Spleen (tissue), 11 donors: ENCODE measurements around the gene VANGL2. TPM values are rescaled to one million over a fixed set of nuclear protein-coding genes. Genes with fewer than 3 reads are reported as not detected.

ENCODE experiments used
- DNase-seq: peaks from one replicate; pipeline ENCODE4 v3.0.0-alpha.2; 2020
- H3K27ac ChIP-seq, 8 donors: fragments of 200-600 bp; sonication (generic) in 7 of 8; 1 replicate in 4 of 8; 2 replicates in 4 of 8; pipeline versions ENCODE4 v1.5.0 to v1.8.0; 2016 to 2021; ENCODE audit warnings: inconsistent platforms in 4 of 8, mild to moderate bottlenecking in 4 of 8, moderate library complexity in 1 of 8
- H3K27me3 ChIP-seq, 7 donors: fragments of 200-600 bp; sonication (generic) in 6 of 7; replicated peaks in 1 of 7; 1 replicate in 4 of 7; 2 replicates in 3 of 7; pipeline versions ENCODE4 v1.5.0 to v1.8.0; 2016 to 2021; ENCODE audit warnings: inconsistent platforms in 3 of 7, mild to moderate bottlenecking in 1 of 7
- H3K36me3 ChIP-seq, 6 donors: fragments of 200-600 bp; sonication (generic) in 5 of 6; 1 replicate in 4 of 6; 2 replicates in 2 of 6; pipeline versions ENCODE4 v1.5.0 to v1.8.0; 2016 to 2021; ENCODE audit warnings: inconsistent platforms in 2 of 6
- H3K4me1 ChIP-seq, 6 donors: fragments of 200-600 bp; sonication (generic) in 5 of 6; 1 replicate in 3 of 6; 2 replicates in 3 of 6; pipeline versions ENCODE4 v1.5.0 to v1.8.0; 2016 to 2021; ENCODE audit warnings: inconsistent platforms in 3 of 6
- H3K4me3 ChIP-seq, 8 donors: fragments of 200-600 bp; sonication (generic) in 7 of 8; 1 replicate in 4 of 8; 2 replicates in 4 of 8; pipeline versions ENCODE4 v1.5.0 to v1.8.0; 2016 to 2021; ENCODE audit warnings: inconsistent platforms in 4 of 8, mild to moderate bottlenecking in 4 of 8, moderate library complexity in 2 of 8
- H3K9me3 ChIP-seq, 8 donors: fragments of 200-600 bp; sonication (generic) in 7 of 8; 1 replicate in 4 of 8; 2 replicates in 4 of 8; pipeline versions ENCODE4 v1.5.0 to v1.8.0; 2016 to 2021; ENCODE audit warnings: inconsistent platforms in 4 of 8
- CTCF ChIP-seq, 11 experiments: fragments of 200-600 bp in 7 of 11; fragments of 450-650 bp in 4 of 11; sonication (generic) in 4 of 11; IDR thresholded peaks in 8 of 11; conservative IDR thresholded peaks in 3 of 11; 1 replicate in 7 of 11; 2 replicates in 4 of 11; pipeline versions ENCODE4 v1.4.0 to v1.8.0; 2016 to 2021; ENCODE audit warnings: antibody characterized with exemption in 11 of 11, inconsistent platforms in 4 of 11, mild to moderate bottlenecking in 1 of 11
- POLR2A ChIP-seq, 3 donors: fragments of 450-650 bp; IDR thresholded peaks; one replicate each; pipeline ENCODE4 v1.5.1; 2017; ENCODE audit warnings: antibody characterized with exemption in 3 of 3, mild to moderate bottlenecking in 1 of 3
- POLR2AphosphoS5 ChIP-seq, 3 donors: sonication (generic); formaldehyde crosslinking; IDR thresholded peaks; one replicate each; pipeline ENCODE4 v1.5.1; 2017; ENCODE audit warnings: antibody characterized with exemption in 3 of 3
- WGBS, 5 donors: extraction: QIAGEN DNeasy Blood & Tissue Kit in 3 of 5; methylation state at CpG; one replicate each; pipeline versions ENCODE4 v1.1.5 to v1.1.7; 2013 to 2018; 5-methylcytosine and 5-hydroxymethylcytosine counted together
- intact Hi-C: fragments of 100-400 bp; cut with DNase I; formaldehyde crosslinking; loops from one replicate; pipeline ENCODE4 v1.15.0; 2023; ENCODE audit warnings: low total_unique reads
- polyA plus RNA-seq, 3 donors: library from polyadenylated mRNA; stranded (reverse); fragments of 200-250 nt; gene quantifications; one replicate each; pipeline ENCODE4 v1.2.1, GENCODE V29; 2013
- small RNA-seq, 4 donors: library from RNA; depleted of rRNA; stranded (forward); fragments of <200 nt; gene quantifications; one replicate each; pipeline ENCODE3, GENCODE V24; 2016
- total RNA-seq, 7 donors: library from RNA; depleted of rRNA in 3 of 7; stranded (reverse); fragments of >200 nt in 3 of 7; fragmentation: NEBNext Ultra II Directional in 4 of 7; extraction: Animal tissue kit (Norgen Biotek cat#: 25700) in 4 of 7; gene quantifications; one replicate each; pipeline versions ENCODE4 v1.1.0 to v1.2.1, GENCODE V29; 2016 to 2021
- donor health status: healthy with polysubstance abuse.
- donor health status: DM: no; HTN: no; CAD: no; lungs with moderate emphysema.
- donor health status: DM: no; HTN: no; CAD: no.
- donor health status: Bipolar disorder and iron deficiency.
- donor health status: healthy.
- donor health status: DM: no; HTN: no; CAD: no.
- donor health status: DM: yes; HTN: yes; CAD: no.

The VANGL2 gene
- total and polyA plus RNA-seq, 10 donors: 0.65 to 7.7 (median 2.0) TPM

- 62 to 76% (median 64%) methylated on average over 1 of the region's 1 CpG for WGBS, 5 donors
- no peaks in the 10 kb centered on the region for H3K36me3 ChIP-seq
- no peak for DNase-seq
- no peaks in the 10 kb centered on the region for H3K27me3 ChIP-seq
- H3K4me1 ChIP-seq: peaks cover 0 to 33% (median 7%) of the 10 kb centered on the region in 6 donors
- TF ChIP-seq CTCF (IDR thresholded peaks at IDR 0.05 in 8 of 11, conservative IDR thresholded peaks at IDR 0.05 in 3 of 11) (no peak), POLR2A (IDR thresholded peaks at IDR 0.05) (no peak), POLR2AphosphoS5 (IDR thresholded peaks at IDR 0.05) (no peak)
- intact Hi-C loops: no loop called here
- no peaks in the 10 kb centered on the region for H3K9me3 ChIP-seq
- no peak overlapping the region for H3K4me3 ChIP-seq
- H3K27ac ChIP-seq: peak overlapping the region; percentile 9 to 72 (median 62)
These were observed 74.3 kb downstream of the VANGL2 start for GRCh38 chr1:160474392-160475242.

Small RNA genes within 50 kb of the gene (small RNA-seq; reads per million reads assigned to genes)
- gene RNU4-42P: 0 to 0.62 (median 0.10) reads per million in 4 donors

Other genes with a start within 250 kb of the VANGL2 start
- gene ATP1A4, start 249.0 kb upstream of the VANGL2 start, total RNA-seq: 1 to 10 TPM in 2 of 7 donors, under 1 TPM in 3, not detected in 2; 0.70 to 2.9 (median 0.97) TPM
- 1 to 10 TPM in 1 of 3 donors, under 1 TPM in 2; 0.85 to 2.3 (median 0.93) TPM for gene ATP1A4, start 249.0 kb upstream of the VANGL2 start, polyA plus RNA-seq
- 1 to 10 TPM in 1 of 7 donors, under 1 TPM in 3, not detected in 3; 0.37 to 1.1 (median 0.91) TPM for gene CASQ1, start 210.0 kb upstream of the VANGL2 start, total RNA-seq
- gene CASQ1, start 210.0 kb upstream of the VANGL2 start, polyA plus RNA-seq: 1 to 10 TPM in 2 of 3 donors, under 1 TPM in 1; 0.45 to 1.5 (median 1.5) TPM
- gene PEA15, start 195.2 kb upstream of the VANGL2 start, total RNA-seq: 100 to 1,000 TPM in 4 of 7 donors, 10 to 100 TPM in 3; 73.4 to 158 (median 126) TPM
- 100 to 1,000 TPM in 1 of 3 donors, 10 to 100 TPM in 2; 80.1 to 167 (median 86.8) TPM for gene PEA15, start 195.2 kb upstream of the VANGL2 start, polyA plus RNA-seq
- gene DCAF8, start 138.0 kb upstream of the VANGL2 start, total RNA-seq: 100 to 1,000 TPM; 146 to 210 (median 157) TPM
- gene DCAF8, start 138.0 kb upstream of the VANGL2 start, polyA plus RNA-seq: 10 to 100 TPM; 59.4 to 92.9 (median 83.4) TPM
- 10 to 100 TPM; 47.1 to 63.8 (median 51.9) TPM for gene PEX19, start 115.4 kb upstream of the VANGL2 start, total RNA-seq
- 10 to 100 TPM; 11.2 to 18.2 (median 15.0) TPM for gene PEX19, start 115.4 kb upstream of the VANGL2 start, polyA plus RNA-seq
- 100 to 1,000 TPM; 112 to 181 (median 136) TPM for gene COPA, start 57.3 kb upstream of the VANGL2 start, total RNA-seq
- gene COPA, start 57.3 kb upstream of the VANGL2 start, polyA plus RNA-seq: 10 to 100 TPM; 41.3 to 51.3 (median 42.1) TPM
- gene NCSTN, start 57.2 kb upstream of the VANGL2 start, total RNA-seq: 100 to 1,000 TPM in 2 of 7 donors, 10 to 100 TPM in 5; 72.4 to 109 (median 89.7) TPM
- gene NCSTN, start 57.2 kb upstream of the VANGL2 start, polyA plus RNA-seq: 10 to 100 TPM; 36.2 to 41.8 (median 39.8) TPM
- gene NHLH1, start 33.5 kb upstream of the VANGL2 start, total RNA-seq: under 1 TPM in 6 of 7 donors, not detected in 1; 0.23 to 0.56 (median 0.33) TPM
- under 1 TPM; 0.08 to 0.22 (median 0.17) TPM for gene NHLH1, start 33.5 kb upstream of the VANGL2 start, polyA plus RNA-seq
- 10 to 100 TPM; 21.5 to 52.4 (median 36.1) TPM for gene SLAMF6, start 122.7 kb downstream of the VANGL2 start, total RNA-seq
- gene SLAMF6, start 122.7 kb downstream of the VANGL2 start, polyA plus RNA-seq: 10 to 100 TPM; 35.2 to 38.5 (median 37.0) TPM
- 10 to 100 TPM; 50.3 to 76.1 (median 62.5) TPM for gene CD84, start 178.9 kb downstream of the VANGL2 start, total RNA-seq
- 10 to 100 TPM in 1 of 3 donors, 1 to 10 TPM in 2; 4.7 to 10.9 (median 5.4) TPM for gene CD84, start 178.9 kb downstream of the VANGL2 start, polyA plus RNA-seq
- 10 to 100 TPM in 6 of 7 donors, 1 to 10 TPM in 1; 7.4 to 18.3 (median 11.3) TPM for gene SLAMF1, start 246.5 kb downstream of the VANGL2 start, total RNA-seq
- gene SLAMF1, start 246.5 kb downstream of the VANGL2 start, polyA plus RNA-seq: 1 to 10 TPM; 2.8 to 3.9 (median 3.2) TPM